CMK (cell line): ENCODE measurements around the gene ZNF583.

ENCODE experiments used
- DNase-seq: peaks from one replicate; pipeline ENCODE4 v3.0.0-alpha.2; 2010; ENCODE audit warnings: low read depth

Gene ZNF583

DNA sequence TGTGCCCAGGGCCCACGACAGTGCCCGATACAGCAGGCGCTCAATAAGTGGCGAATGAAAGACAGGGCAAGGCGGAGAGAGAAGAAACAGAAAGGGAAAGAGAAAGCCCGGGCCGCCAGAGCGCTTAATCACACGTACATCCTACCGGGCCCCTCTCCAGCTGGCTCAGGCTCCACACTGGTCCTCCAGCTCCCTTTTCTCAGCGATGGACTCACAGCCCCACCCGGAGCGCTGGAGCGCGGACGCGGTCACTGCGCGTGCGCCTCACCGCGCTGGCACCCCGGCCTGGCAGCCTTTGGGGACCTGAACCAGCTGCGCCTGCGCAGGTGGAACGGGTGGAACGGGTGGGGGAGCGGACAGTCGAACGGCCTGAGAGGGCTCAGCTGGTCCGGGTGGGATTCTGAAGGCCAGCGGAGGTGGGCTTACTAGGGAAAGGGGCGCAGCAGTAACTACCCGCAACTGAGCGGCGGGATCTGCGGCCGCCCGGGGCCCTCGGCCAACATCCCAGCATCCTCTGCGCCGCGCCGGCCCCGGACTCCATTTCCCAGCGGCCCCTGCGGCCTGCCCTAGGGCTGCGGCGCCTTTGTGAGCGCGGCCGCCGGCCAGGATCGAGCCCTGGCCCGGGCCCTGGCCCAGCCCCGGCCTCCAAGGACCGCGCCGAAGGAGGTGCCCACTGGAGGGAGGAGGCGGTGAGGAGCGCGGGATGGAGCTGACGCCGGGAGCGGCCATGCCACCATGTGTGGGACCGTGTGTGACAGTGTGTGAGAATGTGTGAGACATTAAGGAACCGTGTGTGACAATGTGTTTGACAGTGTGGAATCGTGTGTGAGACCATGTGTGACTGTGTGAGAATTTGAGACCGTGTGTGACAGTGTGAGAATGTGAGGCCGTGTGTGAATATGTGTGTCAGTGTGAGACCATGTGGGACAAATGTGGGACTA, at the start of gene ZNF583:
ZNF583 (plus strand) TSS at position 569 of the 941 bp plus-strand sequence. CDS start 2,783 bp downstream, outside the sequence.
- peak; percentile 94 for DNase-seq

DNA sequence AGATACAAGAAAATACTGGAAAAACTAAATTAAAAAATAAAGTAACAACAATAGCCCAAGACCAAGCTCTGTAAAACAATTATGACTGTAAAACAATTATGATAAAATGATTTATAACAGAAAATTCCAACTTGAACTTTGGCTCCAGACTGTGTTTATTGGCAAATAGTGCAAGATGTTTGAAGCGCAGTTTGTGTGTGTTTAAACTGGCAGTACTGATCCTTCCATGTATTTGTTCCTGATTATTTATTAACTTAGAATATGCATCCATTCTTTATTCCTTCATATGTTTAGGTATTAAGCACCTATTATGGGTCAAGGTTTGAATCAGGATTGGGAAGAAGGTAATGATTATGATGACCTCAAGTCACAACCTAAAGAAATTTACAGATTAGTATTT, 48.6 kb upstream of the ZNF583 start:
- DNase-seq, result no peak

DNA sequence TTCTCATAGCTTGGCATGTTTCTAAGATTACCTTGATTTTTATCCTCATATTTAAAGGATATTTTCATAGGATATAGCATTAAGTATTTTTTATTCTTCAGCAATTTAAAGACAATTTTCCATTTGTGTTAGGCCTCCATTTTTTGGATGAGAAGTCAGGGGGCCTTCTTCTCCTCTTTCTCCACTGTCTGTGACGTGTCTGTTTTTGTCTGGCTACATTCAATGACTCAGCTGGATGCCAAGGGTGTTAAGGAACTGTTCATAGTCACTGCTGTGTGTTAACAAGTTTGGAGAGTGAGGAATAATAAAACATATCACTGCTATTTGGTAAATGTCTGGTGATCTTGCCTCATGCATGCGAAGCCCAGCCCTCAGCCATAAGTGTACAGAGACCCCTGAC, 47.2 kb upstream of the ZNF583 start:
- DNase-seq, result no peak

DNA sequence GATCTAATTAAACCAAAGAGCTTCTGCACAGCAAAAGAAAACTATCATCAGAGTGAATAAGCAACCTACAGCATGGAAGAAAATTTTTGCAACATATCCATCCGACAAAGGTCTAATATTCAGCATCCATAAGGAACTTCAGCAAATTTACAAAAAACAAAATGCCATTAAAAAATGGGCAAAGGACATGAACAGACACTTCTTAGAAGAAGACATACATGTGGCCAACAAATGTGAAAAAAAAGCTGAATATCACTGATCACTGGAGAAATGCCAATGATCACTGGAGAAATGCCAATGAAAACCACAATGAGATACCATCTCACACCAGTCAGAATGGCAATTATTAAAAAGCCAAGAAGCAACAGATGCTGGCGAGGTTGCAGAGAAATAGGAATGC, 43.3 kb upstream of the ZNF583 start:
- DNase-seq, result no peak

DNA sequence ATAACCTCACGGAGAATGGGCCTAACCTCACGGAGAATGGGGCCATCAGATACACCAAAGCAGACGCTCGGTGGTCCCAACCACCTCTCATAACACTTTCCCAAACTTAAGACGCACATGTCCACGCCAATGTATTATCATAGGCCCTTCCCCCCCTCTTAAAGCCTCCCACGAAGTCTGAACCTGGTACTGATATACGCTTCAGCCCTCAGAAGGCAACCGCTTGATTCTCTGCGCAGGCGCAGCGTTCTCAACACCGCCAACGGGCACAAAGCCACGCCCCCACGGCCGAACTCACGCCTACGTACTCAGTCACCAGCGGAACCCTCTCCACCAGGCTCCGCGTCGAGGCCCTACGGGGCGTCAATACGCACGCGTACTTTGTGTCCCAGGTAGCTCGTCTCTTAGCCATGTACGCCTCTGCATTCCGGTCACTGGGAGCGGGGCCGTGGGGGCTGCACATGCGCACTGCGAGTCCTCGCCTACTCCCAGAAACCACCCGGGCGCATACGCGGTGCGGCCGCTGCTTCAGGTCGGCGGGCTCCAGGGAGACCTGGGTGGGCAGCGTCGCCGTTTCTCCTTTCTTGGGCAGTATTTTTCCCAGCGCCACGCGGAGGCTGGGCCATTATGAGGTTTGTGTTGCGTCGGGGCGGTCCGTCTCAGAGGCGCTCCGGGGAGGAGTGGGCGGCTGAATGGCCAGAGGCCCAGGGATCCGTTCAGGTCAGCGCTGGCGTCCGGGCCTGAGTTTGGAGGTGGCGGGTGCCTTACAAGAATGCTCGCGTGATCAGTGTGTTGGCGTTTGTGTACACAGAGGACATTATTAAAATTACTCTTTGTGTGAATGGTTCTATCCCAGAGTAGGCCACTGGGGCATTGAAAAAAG, 36.1 kb upstream of the ZNF583 start:
- DNase-seq, result peak; percentile 99

DNA sequence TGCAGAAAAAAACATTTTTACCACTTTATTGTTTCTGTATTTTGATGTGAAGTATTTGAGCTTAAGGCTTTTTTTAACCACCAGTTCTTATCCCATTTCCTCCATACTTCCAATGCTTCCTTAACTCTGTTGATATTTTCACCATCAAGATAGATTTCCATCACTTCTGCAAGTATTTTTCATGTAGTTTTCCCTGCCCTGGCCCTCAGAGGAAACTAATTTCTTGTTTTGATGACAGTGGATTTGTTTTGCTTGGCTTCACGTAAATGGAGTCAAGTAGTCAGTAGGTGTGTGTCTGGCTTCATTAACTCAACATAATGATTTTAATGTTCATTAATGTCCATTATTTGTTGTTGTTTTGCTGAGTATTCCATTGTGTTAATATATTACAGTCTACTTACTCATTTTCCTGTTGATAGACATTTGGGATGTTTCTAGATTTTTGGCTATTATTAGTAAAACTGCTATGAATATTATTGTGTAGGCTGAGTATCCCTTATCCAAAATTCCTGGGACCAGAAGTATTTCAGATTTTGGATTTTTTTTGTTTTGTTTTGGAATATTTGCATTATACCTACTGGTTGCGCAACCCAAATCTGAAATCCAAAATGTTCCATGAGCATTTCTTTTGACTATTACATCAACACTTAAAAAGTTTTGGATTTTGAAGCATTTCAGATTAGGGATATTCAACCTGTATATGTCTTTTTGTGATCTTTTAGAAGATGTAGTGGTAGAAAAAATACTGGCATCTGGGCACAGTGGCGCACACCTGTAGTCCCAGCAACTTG, 34.1 kb upstream of the ZNF583 start:
- no peak for DNase-seq

DNA sequence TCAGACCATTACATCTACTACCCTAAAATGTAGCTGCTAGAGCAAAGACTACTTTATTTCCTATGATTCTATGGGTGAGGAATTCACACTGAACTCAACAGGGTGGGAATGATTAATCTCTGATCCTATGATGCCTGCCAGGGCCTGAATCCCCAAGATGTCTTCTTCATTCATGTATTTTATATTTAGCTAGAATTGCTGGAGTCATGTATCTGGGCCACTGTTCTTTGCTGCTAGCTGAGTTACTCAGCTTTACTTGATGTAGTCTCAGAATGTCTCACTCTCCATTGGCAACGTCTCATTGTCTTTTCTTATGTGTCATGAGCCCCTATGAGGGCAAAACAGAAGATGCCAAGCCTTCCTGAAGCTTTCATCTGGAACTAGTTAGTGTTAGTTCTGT, 31.9 kb upstream of the ZNF583 start:
- DNase-seq, result no peak

DNA sequence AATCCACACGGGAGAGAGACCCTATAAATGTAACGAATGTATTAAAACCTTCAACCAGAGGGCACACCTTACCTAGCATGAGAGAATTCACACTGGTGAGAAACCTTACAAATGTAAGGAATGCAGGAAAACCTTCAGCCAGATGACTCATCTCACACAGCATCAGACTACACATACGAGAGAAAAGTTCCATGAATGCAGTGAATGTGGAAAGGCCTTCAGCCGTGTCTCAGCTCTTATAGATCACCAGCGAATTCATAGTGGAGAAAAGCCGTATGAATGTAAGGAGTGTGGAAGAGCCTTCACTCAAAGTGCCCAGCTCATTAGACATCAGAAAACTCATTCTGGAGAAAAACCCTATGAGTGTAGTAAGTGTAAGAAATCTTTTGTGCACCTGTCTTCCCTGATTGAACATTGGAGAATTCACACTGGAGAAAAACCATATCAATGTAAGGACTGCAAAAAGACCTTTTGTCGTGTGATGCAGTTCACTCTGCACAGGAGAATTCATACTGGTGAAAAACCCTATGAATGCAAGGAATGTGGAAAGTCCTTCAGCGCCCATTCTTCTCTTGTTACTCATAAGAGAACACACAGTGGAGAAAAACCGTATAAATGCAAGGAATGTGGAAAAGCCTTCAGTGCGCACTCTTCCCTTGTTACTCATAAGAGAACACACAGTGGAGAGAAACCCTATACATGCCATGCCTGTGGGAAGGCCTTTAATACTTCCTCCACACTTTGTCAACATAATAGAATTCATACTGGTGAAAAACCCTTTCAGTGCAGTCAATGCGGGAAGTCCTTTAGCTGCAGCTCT, 26.8 kb upstream of the ZNF583 start:
- DNase-seq, result no peak

DNA sequence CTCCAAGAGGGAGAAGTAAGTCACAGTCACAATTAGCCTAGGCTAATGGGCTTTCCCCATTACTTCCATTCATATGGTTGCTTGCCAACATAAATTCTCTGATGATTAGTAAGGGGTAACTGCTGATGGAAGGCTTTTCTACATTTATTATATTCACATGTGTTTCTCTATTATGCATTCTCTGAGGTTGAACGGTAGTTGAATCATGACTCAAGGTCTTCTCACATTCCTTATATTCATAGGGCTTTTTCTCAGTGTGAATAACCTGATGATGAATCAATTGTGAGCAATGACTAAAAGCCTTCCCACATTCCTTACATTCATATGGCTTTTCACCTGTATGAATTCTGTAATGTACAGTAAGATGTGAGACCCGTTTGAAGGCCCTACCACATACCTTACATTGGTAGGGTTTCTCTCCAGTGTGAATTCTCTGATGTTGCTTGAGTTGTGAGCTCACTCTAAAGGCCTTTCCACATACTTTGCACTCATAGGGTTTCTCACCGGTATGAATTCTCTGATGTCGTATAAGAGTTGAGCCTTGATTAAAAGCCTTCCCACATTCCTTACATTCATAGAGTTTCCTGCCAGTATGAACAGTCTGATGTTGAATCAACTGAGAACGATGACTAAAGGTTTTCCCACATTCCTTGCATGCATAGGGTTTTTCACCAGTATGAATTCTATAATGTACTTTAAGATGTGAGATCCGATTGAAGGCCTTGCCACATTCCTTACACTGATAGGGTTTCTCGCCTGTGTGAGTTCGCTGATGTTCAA, 20.1 kb upstream of the ZNF583 start:
- no peak for DNase-seq

DNA sequence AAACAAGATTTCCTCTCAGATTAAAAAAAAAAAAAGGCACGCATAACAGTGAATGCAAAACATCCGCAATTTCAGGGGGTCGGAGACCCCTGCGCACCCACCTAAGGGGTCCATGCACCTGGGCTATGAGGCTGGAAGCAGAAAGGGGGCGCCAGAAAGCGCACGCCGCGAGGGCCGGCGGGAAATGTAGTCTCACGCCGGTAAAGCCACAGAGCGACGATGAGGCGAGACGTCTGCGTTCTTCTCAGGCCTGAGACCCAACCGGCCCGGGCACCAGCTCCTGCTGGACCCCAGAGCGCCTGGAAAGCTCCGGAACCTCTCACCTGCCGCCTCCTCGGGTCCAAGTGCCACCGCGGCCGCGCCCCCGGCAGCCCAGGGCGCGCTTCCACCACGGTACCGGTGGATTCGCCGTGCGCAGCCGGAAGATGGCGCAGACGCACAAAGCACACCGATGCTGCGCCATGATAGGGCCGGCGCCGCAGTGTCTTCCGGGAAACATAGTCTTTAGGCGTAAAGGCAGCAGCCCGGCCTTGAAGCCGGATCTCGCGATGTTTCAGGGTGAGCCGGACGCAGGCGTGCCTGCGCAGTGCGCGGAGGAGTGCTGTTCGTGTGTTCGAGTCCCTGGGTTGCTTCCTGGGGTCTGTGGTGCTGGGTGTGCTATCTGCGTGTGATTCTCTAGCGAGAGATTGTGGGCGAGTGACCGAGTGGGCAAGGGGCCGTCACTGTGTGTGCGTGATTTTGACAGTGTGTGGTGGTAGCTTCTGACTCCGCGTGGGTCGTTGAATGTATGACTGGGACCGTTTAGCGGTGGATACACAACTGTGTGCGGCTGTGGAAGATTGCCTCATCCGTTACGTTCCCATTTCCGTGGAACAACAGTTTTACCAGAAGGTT, 10.8 kb upstream of the ZNF583 start, which contains the start of gene ZNF582:
ZNF582 (minus strand) TSS at position 416 of the 894 bp plus-strand sequence. CDS start 1,782 bp downstream, outside the sequence.
- peak; percentile 99 for DNase-seq

DNA sequence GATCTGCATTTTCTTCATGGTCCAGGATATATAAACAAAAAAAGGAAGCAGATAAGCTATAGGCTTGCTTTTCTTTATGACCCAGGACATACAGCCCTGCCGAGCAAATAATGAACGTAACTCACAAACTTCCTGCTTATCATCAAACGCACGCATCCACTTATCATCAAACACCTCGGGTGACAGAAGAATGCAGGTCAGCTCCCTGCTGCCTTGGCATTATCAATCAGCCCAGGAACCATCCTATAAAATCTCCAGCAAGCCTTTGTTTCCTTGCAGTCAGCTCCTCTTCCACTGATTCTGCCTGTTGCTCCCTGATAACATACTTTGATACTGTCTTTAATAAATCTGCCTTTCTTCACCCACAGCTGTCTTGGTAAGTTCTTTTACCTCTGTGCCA, 5.3 kb upstream of the ZNF583 start:
- DNase-seq, result peak; percentile 97

DNA sequence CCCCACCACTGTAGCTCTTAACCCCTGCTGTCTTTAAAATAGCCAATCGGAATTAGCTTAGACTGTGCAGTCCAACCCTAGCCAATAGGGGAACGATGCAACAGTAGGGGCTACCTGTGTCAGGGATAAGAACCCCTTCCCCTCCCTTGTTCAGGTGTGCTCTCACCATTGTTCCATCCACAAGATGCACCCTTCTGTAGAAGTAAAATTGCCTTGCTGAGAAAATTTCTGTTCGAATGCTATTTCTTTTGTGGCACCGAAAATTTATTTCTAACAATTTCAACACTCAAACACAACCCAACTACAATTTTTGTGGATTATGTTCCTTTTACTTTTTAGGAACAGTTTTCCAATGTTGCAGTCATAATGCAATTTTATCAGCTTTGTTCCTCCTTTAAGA, 3.6 kb upstream of the ZNF583 start:
- no peak for DNase-seq

DNA sequence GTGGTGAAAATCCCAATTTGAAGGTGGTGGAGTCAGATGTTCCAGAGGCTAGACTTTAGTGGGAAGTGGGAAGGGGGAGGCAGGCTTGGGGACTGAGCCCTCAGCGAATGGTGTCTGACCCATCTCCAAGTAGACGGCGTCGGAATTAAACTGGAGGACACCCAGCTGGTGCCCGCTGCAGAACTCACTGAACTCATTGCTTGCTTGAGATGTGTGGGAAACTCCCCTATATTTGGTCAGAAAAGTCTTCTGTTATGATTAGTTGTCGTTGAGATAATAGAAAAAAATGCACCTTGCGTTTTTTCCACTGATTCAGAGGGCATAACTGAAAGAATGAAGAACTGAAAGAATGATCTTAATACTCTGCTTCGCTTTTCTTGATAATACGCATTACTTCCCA, 871 bp upstream of the ZNF583 start:
- no peak for DNase-seq

DNA sequence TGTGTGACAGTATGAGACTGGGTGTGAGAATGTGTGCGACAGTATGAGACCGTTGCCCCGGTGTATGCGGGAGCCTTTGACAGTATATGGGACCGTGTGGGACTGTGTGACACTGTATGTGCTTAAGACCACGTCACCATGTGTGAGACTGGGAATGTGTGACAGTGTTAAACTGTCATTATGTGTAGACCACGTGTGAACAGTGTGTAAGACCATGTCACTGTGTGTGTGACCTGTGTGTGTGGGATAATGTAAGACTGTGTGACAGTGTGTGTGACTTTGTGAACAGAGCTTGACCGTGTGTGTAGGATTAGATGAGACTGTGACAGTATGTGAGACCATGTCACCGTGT, 549 bp downstream of the ZNF583 start:
- DNase-seq, result no peak

DNA sequence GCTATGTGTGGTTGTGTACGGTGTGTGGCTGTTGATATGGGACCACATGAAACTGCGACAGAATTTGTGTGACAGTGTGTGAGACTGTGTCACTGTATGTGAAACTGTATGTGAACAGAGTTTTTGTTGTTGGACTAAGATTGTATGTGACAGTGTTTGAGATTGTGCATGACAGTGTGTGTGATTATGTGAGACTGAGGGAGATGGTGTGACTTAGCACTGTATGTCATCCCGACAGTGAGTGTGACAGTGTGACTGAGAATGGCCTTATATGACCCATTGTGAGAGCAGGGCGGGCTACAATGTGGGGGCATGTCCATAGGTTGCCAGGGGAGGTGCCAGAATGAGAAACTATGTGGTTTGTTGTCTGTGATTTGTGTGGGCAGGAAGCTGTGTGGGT, 930 bp downstream of the ZNF583 start:
- DNase-seq, result no peak

DNA sequence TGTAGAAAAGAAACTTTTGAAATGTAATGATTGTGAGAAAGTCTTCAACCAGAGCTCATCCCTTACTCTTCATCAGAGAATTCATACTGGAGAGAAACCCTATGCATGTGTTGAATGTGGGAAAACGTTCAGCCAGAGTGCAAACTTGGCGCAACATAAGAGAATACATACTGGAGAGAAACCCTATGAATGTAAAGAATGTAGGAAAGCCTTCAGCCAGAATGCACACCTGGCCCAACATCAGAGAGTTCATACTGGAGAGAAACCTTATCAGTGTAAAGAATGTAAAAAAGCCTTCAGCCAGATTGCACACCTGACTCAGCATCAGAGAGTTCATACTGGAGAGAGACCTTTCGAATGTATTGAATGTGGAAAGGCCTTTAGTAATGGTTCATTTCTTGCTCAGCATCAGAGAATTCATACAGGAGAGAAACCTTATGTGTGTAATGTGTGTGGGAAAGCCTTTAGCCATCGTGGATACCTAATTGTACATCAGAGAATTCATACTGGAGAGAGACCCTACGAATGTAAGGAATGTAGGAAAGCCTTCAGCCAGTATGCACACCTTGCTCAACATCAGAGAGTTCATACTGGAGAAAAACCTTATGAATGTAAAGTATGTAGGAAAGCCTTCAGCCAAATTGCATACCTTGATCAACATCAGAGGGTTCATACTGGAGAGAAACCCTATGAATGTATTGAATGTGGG, 19.3 kb downstream of the ZNF583 start:
- DNase-seq, result no peak

DNA sequence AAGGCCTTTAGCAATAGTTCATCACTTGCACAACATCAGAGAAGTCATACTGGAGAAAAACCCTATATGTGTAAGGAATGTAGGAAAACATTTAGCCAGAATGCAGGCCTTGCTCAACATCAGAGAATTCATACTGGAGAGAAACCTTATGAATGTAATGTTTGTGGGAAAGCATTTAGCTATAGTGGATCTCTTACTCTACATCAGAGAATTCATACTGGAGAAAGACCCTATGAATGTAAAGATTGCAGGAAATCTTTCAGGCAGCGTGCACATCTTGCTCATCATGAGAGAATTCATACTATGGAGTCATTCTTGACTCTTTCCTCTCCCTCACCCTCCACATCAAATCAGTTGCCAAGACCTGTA, 19.8 kb downstream of the ZNF583 start:
- no peak for DNase-seq

DNA sequence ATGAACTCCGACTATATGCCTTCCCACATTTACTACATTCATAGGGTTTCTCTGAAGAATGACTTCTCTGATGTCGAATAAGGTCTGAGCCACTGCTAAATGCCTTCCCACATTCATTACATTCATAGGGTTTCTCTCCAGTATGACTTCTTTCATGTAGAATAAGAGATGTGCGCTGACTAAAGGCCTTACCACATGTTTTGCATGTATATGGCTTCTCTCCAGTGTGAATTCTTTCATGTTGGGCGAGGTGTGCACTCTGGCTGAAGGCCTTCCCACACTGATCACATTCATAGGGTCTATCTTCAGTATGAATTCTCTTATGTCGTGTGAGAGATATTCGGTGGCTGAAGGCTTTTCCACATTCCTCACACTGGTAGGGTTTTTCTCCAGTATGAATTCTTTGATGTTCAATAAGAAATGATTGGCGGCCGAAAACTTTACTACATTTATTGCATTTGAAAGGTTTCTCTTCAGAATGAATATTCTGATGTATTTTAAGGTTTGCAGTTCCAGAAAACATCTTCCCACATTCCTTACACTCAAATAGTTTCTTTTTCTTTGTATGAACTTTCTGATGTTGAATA, 37.2 kb downstream of the ZNF583 start:
- DNase-seq, result no peak
